ENCODE data around the gene PRRG4. TPM values are rescaled to one million over a fixed set of nuclear protein-coding genes. Genes with fewer than 3 reads are reported as not detected.

The PRRG4 gene
- total RNA-seq, 1 experiment from 2014 or later, result 0.87 TPM

GRCh38 chr11:32820497-32820896 is 9.2 kb upstream of the PRRG4 start:
- ATAC-seq (no peak), DNase-seq (ENCODE audit: low spot score) (no peak)
- no peaks in the 10 kb centered on the region for H3K4me1 Mint-ChIP-seq
- no peak overlapping the region for H3K27ac Mint-ChIP-seq
- H3K27me3 Mint-ChIP-seq (ENCODE audit: low read depth), result no peaks in the 10 kb centered on the region; the same call in 1 of the 2 replicates
- H3K9me3 Mint-ChIP-seq, result no peaks in the 10 kb centered on the region
- H3K36me3 Mint-ChIP-seq, result no peaks in the 10 kb centered on the region
- ChIA-PET POLR2A (no interaction called here), CTCF (no interaction called here)
- no peak overlapping the region for H3K4me3 Mint-ChIP-seq
- no peak for TF ChIP-seq ATF1 (CRISPR knock-in tag; IDR thresholded peaks at IDR 0.05)
- no peak for TF ChIP-seq TEAD1 (CRISPR knock-in tag; IDR thresholded peaks at IDR 0.05)
- TF ChIP-seq ZNF671 (CRISPR knock-in tag; IDR thresholded peaks at IDR 0.05), result no peak
- TF ChIP-seq GRHL2 (CRISPR knock-in tag; IDR thresholded peaks at IDR 0.05; ENCODE audit: insufficient replicate concordance, severe bottlenecking), result no peak
- no peak for TF ChIP-seq OVOL2 (CRISPR knock-in tag; IDR thresholded peaks at IDR 0.05; ENCODE audit: borderline replicate concordance)
- TF ChIP-seq ZSCAN18 (CRISPR knock-in tag; IDR thresholded peaks at IDR 0.05), result no peak
- no peak for TF ChIP-seq GABPB1 (CRISPR knock-in tag; IDR thresholded peaks at IDR 0.05)
- no peak for TF ChIP-seq ZNF263 (CRISPR knock-in tag; IDR thresholded peaks at IDR 0.05; ENCODE audit: low read depth)
- TF ChIP-seq ZBTB43 (CRISPR knock-in tag; IDR thresholded peaks at IDR 0.05), result no peak
- TF ChIP-seq CREB1 (CRISPR knock-in tag; IDR thresholded peaks at IDR 0.05), result no peak
- no peak for TF ChIP-seq CBFB (CRISPR knock-in tag; IDR thresholded peaks at IDR 0.05; ENCODE audit: low read depth)
- no peak for TF ChIP-seq ATF3 (CRISPR knock-in tag; conservative IDR thresholded peaks at IDR 0.05)
- TF ChIP-seq ARID4B (CRISPR knock-in tag; IDR thresholded peaks at IDR 0.05; ENCODE audit: borderline replicate concordance), result no peak
- TF ChIP-seq RORB (CRISPR knock-in tag; IDR thresholded peaks at IDR 0.05), result no peak

GRCh38 chr11:32821517-32821916 is 8.2 kb upstream of the PRRG4 start:
- no peak for DNase-seq (ENCODE audit: low spot score)
- no peaks in the 10 kb centered on the region for H3K9me3 Mint-ChIP-seq
- no peaks in the 10 kb centered on the region for H3K36me3 Mint-ChIP-seq
- H3K4me1 Mint-ChIP-seq, result no peaks in the 10 kb centered on the region
- H3K4me3 Mint-ChIP-seq, result no peak overlapping the region
- no peak for TF ChIP-seq JAZF1 (CRISPR knock-in tag; IDR thresholded peaks at IDR 0.05)
- no peak for TF ChIP-seq NFATC4 (CRISPR knock-in tag; IDR thresholded peaks at IDR 0.05)
- TF ChIP-seq ZBTB21 (CRISPR knock-in tag; IDR thresholded peaks at IDR 0.05; ENCODE audit: borderline replicate concordance), result no peak
- no peak for TF ChIP-seq E2F5 (CRISPR knock-in tag; IDR thresholded peaks at IDR 0.05)
- no peak for TF ChIP-seq ATF6 (CRISPR knock-in tag; IDR thresholded peaks at IDR 0.05)
- no peak for TF ChIP-seq EMX1 (CRISPR knock-in tag; IDR thresholded peaks at IDR 0.05)
- no peak for TF ChIP-seq ZNF219 (CRISPR knock-in tag; IDR thresholded peaks at IDR 0.05; ENCODE audit: borderline replicate concordance)
- TF ChIP-seq ZNF121 (CRISPR knock-in tag; IDR thresholded peaks at IDR 0.05), result no peak
- ATAC-seq, result no peak
- no peaks in the 10 kb centered on the region; the same call in 1 of the 2 replicates for H3K27me3 Mint-ChIP-seq (ENCODE audit: low read depth)
- no peak overlapping the region for H3K27ac Mint-ChIP-seq
- ChIA-PET CTCF (no interaction called here), POLR2A (no interaction called here)
